ENCODE data around the gene PARP3. TPM values are rescaled to one million over a fixed set of nuclear protein-coding genes. Genes with fewer than 3 reads are reported as not detected.

PARP3 gene
- total and polyA plus RNA-seq, 2 experiments from 2014 or later = 17.3 to 26.6 TPM

DNA sequence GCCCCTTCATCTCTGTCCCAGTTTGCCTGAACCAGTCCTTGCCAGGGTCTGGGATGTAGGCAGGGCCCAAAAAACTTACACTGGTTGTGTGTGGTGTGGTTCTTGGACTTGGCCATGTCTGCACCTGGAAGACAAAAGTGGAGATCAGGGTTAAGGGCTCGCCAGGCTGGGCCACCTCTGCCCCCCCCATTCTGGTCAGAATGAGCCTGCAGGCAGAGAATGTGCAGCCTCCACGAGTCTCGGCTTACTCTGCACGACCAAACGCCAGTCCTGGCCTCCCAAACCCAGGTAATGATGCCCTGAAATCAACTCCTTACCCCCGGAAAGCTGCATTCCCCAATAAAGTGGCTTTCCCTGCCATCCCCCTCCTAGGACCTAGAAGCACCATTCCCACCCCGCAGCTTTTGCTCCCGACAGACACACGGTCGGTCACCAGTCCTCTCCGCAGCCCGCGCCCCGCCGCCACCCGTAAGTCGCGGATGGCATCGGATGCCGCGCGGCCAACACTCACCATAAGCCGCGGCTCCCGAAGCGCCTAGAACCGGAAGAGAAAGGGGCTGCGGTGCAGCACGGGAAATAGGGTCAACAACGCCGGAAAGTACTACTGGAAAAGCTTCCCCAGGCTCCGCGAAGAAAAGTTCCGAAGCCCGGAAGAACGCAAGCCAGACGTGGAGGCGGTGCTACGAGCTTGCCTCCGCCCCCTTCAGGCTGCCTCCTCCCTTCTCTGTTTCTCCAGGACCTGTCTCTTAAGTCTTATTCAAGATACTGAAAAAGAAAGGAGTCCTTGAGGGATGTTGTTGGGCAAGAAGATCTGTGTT, 53.4 kb downstream of the PARP3 start, which contains the start of gene RPL29:
Gene RPL29, minus strand, starts transcription at position 550 of the 818 bp plus-strand sequence. Its CDS starts 434 bp downstream, at position 116.
- peaks cover 15% of the 10 kb centered on the region for H3K36me3 ChIP-seq
- DNase-seq (ENCODE audit: low read depth in 1 of 2, low spot score in 1 of 2) = peak; percentile 93 to 98
- TF ChIP-seq, protein P1, sequence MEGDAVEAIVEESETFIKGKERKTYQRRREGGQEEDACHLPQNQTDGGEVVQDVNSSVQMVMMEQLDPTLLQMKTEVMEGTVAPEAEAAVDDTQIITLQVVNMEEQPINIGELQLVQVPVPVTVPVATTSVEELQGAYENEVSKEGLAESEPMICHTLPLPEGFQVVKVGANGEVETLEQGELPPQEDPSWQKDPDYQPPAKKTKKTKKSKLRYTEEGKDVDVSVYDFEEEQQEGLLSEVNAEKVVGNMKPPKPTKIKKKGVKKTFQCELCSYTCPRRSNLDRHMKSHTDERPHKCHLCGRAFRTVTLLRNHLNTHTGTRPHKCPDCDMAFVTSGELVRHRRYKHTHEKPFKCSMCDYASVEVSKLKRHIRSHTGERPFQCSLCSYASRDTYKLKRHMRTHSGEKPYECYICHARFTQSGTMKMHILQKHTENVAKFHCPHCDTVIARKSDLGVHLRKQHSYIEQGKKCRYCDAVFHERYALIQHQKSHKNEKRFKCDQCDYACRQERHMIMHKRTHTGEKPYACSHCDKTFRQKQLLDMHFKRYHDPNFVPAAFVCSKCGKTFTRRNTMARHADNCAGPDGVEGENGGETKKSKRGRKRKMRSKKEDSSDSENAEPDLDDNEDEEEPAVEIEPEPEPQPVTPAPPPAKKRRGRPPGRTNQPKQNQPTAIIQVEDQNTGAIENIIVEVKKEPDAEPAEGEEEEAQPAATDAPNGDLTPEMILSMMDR (IDR thresholded peaks at IDR 0.05; ENCODE audit: low read depth, low read length) = no peak
- no peaks in the 10 kb centered on the region for H3K27me3 ChIP-seq
- no peaks in the 10 kb centered on the region for H3K9me3 ChIP-seq (ENCODE audit: low read depth)
- H3K4me1 ChIP-seq (ENCODE audit: low read depth) = peaks cover 12% of the 10 kb centered on the region
- H3K27ac ChIP-seq = peak within 1 kb of the TSS; percentile 92
- peak within 1 kb of the TSS; percentile 80 for H3K4me3 ChIP-seq

DNA sequence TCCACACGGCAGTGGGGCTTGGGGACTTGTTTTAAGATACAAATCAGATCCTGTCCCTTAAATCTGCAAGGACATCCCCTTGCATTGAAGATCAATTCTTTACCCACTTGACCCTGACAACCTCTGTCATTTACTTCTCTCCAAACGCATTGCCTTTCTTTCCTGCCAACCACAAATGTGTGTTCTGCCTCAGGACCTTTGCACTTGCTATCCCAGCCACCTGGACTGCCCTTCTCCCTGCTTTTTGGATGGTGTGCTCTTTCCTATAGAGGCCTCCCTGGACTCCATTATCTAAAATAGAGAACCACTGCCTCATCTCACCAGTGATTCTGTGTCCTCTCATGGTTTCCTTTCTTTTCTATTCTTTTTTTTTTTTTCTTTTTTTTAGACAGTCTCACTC, 55.0 kb downstream of the PARP3 start:
- DNase-seq (ENCODE audit: low read depth in 1 of 2, low spot score in 1 of 2) = no peak
- H3K4me3 ChIP-seq = no peak overlapping the region
- H3K27ac ChIP-seq = no peak overlapping the region
- no peaks in the 10 kb centered on the region for H3K9me3 ChIP-seq (ENCODE audit: low read depth)
- no peaks in the 10 kb centered on the region for H3K27me3 ChIP-seq
- TF ChIP-seq, protein P1 (IDR thresholded peaks at IDR 0.05; ENCODE audit: low read depth, low read length) = no peak
- peaks cover 12% of the 10 kb centered on the region for H3K4me1 ChIP-seq (ENCODE audit: low read depth)
- H3K36me3 ChIP-seq = peaks cover 15% of the 10 kb centered on the region

DNA sequence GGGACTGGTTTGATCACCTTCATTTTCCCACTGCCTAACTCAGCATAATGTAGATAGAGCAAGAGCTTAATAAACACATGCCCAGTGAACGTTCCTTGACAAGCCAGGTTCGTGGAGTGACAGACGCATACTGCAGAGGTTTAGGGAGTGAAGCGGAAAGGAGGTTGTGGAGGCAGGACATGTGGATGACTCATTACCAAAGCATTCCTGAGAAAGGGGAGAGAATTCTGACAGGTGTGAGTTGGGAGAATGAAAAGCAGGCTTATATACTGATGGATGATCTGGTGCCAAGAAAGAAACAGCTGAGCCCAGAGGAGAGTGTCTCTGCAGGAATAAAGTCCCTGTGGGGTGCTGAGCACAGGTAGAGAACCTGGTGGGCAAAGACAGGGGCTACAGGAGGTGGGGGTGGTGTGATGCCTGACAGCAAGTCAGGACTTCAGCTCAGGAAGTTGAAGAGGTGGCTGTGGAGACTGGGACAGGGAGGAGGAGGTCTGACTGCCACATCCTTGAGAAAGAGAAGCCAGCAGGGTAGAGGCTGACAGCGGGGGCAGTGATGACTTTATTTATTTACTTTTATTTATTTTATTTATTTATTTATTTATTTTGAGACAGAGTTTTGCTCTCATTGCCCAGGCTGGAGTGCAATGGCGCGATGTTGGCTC, 55.9 kb downstream of the PARP3 start:
- Histone ChIP-seq H3K36me3 (peaks cover 9% of the 10 kb centered on the region), H3K27me3 (no peaks in the 10 kb centered on the region), H3K4me3 (no peak overlapping the region), H3K9me3 (ENCODE audit: low read depth) (no peaks in the 10 kb centered on the region), H3K4me1 (ENCODE audit: low read depth) (peaks cover 12% of the 10 kb centered on the region), H3K27ac (peak overlapping the region; percentile 34)
- no peak for DNase-seq (ENCODE audit: low read depth in 1 of 2, low spot score in 1 of 2)
- TF ChIP-seq, protein P1 (IDR thresholded peaks at IDR 0.05; ENCODE audit: low read depth, low read length) = no peak

Other genes starting within 250 kb of the PARP3 start
- gene GRM2, start 235.3 kb upstream of the PARP3 start, total RNA-seq = 0.56 and 0.69 TPM in 2 replicates
- gene GRM2, start 235.3 kb upstream of the PARP3 start, polyA plus RNA-seq = 0.39 TPM in 1 of 2 replicates, not detected in the other
- not detected in 2 replicates for gene IQCF6, start 163.1 kb upstream of the PARP3 start, total RNA-seq
- gene IQCF6, start 163.1 kb upstream of the PARP3 start, polyA plus RNA-seq = not detected in 2 replicates
- gene IQCF2, start 80.7 kb upstream of the PARP3 start, total RNA-seq = not detected in 2 replicates
- gene IQCF2, start 80.7 kb upstream of the PARP3 start, polyA plus RNA-seq = not detected in 2 replicates
- gene IQCF5, start 66.8 kb upstream of the PARP3 start, total RNA-seq = not detected in 2 replicates
- 0.99 TPM in 1 of 2 replicates, not detected in the other for gene IQCF5, start 66.8 kb upstream of the PARP3 start, polyA plus RNA-seq
- gene IQCF1, start 39.0 kb upstream of the PARP3 start, total RNA-seq = not detected in 2 replicates
- not detected in 2 replicates for gene IQCF1, start 39.0 kb upstream of the PARP3 start, polyA plus RNA-seq
- gene RRP9, start 459 bp upstream of the PARP3 start, total RNA-seq = 22.3 and 22.4 TPM in 2 replicates
- gene RRP9, start 459 bp upstream of the PARP3 start, polyA plus RNA-seq = 32.8 and 38.2 TPM in 2 replicates
- gene GPR62, start 13.0 kb downstream of the PARP3 start, total RNA-seq = 0.42 and 1.1 TPM in 2 replicates
- 0.94 and 2.2 TPM in 2 replicates for gene GPR62, start 13.0 kb downstream of the PARP3 start, polyA plus RNA-seq
- 151 and 226 TPM in 2 replicates for gene PCBP4, start 25.1 kb downstream of the PARP3 start, total RNA-seq
- gene PCBP4, start 25.1 kb downstream of the PARP3 start, polyA plus RNA-seq = 114 and 122 TPM in 2 replicates
- gene ABHD14B, start 31.7 kb downstream of the PARP3 start, total RNA-seq = 19.8 and 27.8 TPM in 2 replicates
- 23.3 and 29.9 TPM in 2 replicates for gene ABHD14B, start 31.7 kb downstream of the PARP3 start, polyA plus RNA-seq
- 56.5 and 105 TPM in 2 replicates for gene ABHD14A, start 32.7 kb downstream of the PARP3 start, total RNA-seq
- gene ABHD14A, start 32.7 kb downstream of the PARP3 start, polyA plus RNA-seq = 95.9 and 104 TPM in 2 replicates
- gene ACY1, start 41.2 kb downstream of the PARP3 start, total RNA-seq = 87.7 and 99.7 TPM in 2 replicates
- gene ACY1, start 41.2 kb downstream of the PARP3 start, polyA plus RNA-seq = 116 and 125 TPM in 2 replicates
- gene RPL29, start 53.5 kb downstream of the PARP3 start, total RNA-seq = 1,533 and 1,673 TPM in 2 replicates
- 844 and 941 TPM in 2 replicates for gene RPL29, start 53.5 kb downstream of the PARP3 start, polyA plus RNA-seq
- gene DUSP7, start 114.2 kb downstream of the PARP3 start, total RNA-seq = 32.2 and 39.5 TPM in 2 replicates
- gene DUSP7, start 114.2 kb downstream of the PARP3 start, polyA plus RNA-seq = 7.1 and 13.1 TPM in 2 replicates
- 6.0 and 12.4 TPM in 2 replicates for gene POC1A, start 212.1 kb downstream of the PARP3 start, total RNA-seq
- gene POC1A, start 212.1 kb downstream of the PARP3 start, polyA plus RNA-seq = 10.6 and 24.0 TPM in 2 replicates

All from cardiac muscle cell (in vitro differentiated cells and primary cell).